ENCODE data around the gene AP1AR.

The AP1AR gene

GRCh38 chr4:112196461-112196860, 35.1 kb upstream of the AP1AR start:
- Histone ChIP-seq H3K9ac (ENCODE audit: low read depth, low read length, poor library complexity) (no peak overlapping the region), H3K4me2 (ENCODE audit: insufficient read depth, low read length, poor library complexity, severe bottlenecking) (no peak overlapping the region), H3K27ac (replicated peaks; ENCODE audit: low read length) (no peak overlapping the region), H2BK12ac (ENCODE audit: low read length) (no peak overlapping the region), H3K27me3 (ENCODE audit: control insufficient read depth in 3 of 3, insufficient read depth in 3 of 3, low read depth in 1 of 3, low read length in 3 of 3) (no peaks in the 10 kb centered on the region), H3K36me3 (replicated peaks in 1 of 2; ENCODE audit: control insufficient read depth in 2 of 2, insufficient read depth in 2 of 2, low read length in 2 of 2) (no peaks in the 10 kb centered on the region), H3K23ac (ENCODE audit: low read depth, low read length, poor library complexity) (no peak overlapping the region), H2BK15ac (ENCODE audit: low read length) (no peak overlapping the region), H3K18ac (ENCODE audit: low read length) (no peak overlapping the region), H2AK5ac (ENCODE audit: low read depth, low read length) (no peak overlapping the region), H2AFZ (ENCODE audit: low read length) (no peak overlapping the region), H3K79me1 (ENCODE audit: low read depth, low read length) (no peaks in the 10 kb centered on the region), H2BK120ac (ENCODE audit: low read depth, low read length) (no peak overlapping the region), H4K91ac (ENCODE audit: low read depth, low read length, poor library complexity) (no peak overlapping the region), H3K9me3 (replicated peaks in 1 of 2; ENCODE audit: control insufficient read depth in 2 of 2, insufficient read depth in 1 of 2, low read depth in 1 of 2, low read length in 2 of 2) (no peaks in the 10 kb centered on the region), H2BK5ac (ENCODE audit: low read length) (no peak overlapping the region), H3K4me1 (ENCODE audit: control insufficient read depth in 2 of 2, insufficient read depth in 1 of 2, low read depth in 1 of 2, low read length in 2 of 2) (no peaks in the 10 kb centered on the region), H4K8ac (ENCODE audit: low read depth, low read length) (no peak overlapping the region), H3K4me3 (ENCODE audit: low read length in 2 of 2) (no peak overlapping the region), H3K14ac (ENCODE audit: low read length) (no peak overlapping the region), H3K4ac (ENCODE audit: low read length) (no peak overlapping the region)
- no CpG with 5 or more reads among the region's 1 CpG for WGBS, 2 donors (ENCODE audit: extremely low coverage in 2 of 2, insufficient read length in 2 of 2, insufficient replicate concordance in 1 of 2)
- no peak for DNase-seq (ENCODE audit: low spot score)

GRCh38 chr4:112199041-112199440, 32.5 kb upstream of the AP1AR start:
- Histone ChIP-seq H2BK15ac (ENCODE audit: low read length) (no peak overlapping the region), H3K23ac (ENCODE audit: low read depth, low read length, poor library complexity) (no peak overlapping the region), H3K4me1 (ENCODE audit: control insufficient read depth in 2 of 2, insufficient read depth in 1 of 2, low read depth in 1 of 2, low read length in 2 of 2) (no peaks in the 10 kb centered on the region), H2BK12ac (ENCODE audit: low read length) (no peak overlapping the region), H3K14ac (ENCODE audit: low read length) (no peak overlapping the region), H3K18ac (ENCODE audit: low read length) (no peak overlapping the region), H3K4me2 (ENCODE audit: insufficient read depth, low read length, poor library complexity, severe bottlenecking) (no peak overlapping the region), H3K4me3 (ENCODE audit: low read length in 2 of 2) (no peak overlapping the region), H3K79me1 (ENCODE audit: low read depth, low read length) (no peaks in the 10 kb centered on the region), H2AK5ac (ENCODE audit: low read depth, low read length) (no peak overlapping the region), H3K9me3 (replicated peaks in 1 of 2; ENCODE audit: control insufficient read depth in 2 of 2, insufficient read depth in 1 of 2, low read depth in 1 of 2, low read length in 2 of 2) (no peaks in the 10 kb centered on the region), H3K36me3 (replicated peaks in 1 of 2; ENCODE audit: control insufficient read depth in 2 of 2, insufficient read depth in 2 of 2, low read length in 2 of 2) (no peaks in the 10 kb centered on the region), H2BK120ac (ENCODE audit: low read depth, low read length) (no peak overlapping the region), H3K4ac (ENCODE audit: low read length) (no peak overlapping the region), H3K27ac (replicated peaks; ENCODE audit: low read length) (no peak overlapping the region), H2AFZ (ENCODE audit: low read length) (no peak overlapping the region), H4K8ac (ENCODE audit: low read depth, low read length) (no peak overlapping the region), H4K91ac (ENCODE audit: low read depth, low read length, poor library complexity) (no peak overlapping the region), H2BK5ac (ENCODE audit: low read length) (no peak overlapping the region), H3K9ac (ENCODE audit: low read depth, low read length, poor library complexity) (no peak overlapping the region), H3K27me3 (ENCODE audit: control insufficient read depth in 3 of 3, insufficient read depth in 3 of 3, low read depth in 1 of 3, low read length in 3 of 3) (no peaks in the 10 kb centered on the region)
- WGBS, 2 donors (ENCODE audit: extremely low coverage in 2 of 2, insufficient read length in 2 of 2, insufficient replicate concordance in 1 of 2), result no CpG with 5 or more reads among the region's 1 CpG
- no peak for DNase-seq (ENCODE audit: low spot score)

GRCh38 chr4:112201915-112202505, 29.6 kb upstream of the AP1AR start:
- WGBS, 2 donors (ENCODE audit: extremely low coverage in 2 of 2, insufficient read length in 2 of 2, insufficient replicate concordance in 1 of 2), result no CpG with 5 or more reads among the region's 4 CpGs
- no peak for DNase-seq (ENCODE audit: low spot score)

GRCh38 chr4:112203593-112203992, 28.0 kb upstream of the AP1AR start:
- no peak overlapping the region for H4K91ac ChIP-seq (ENCODE audit: low read depth, low read length, poor library complexity)
- H3K9ac ChIP-seq (ENCODE audit: low read depth, low read length, poor library complexity), result no peak overlapping the region
- H3K4me3 ChIP-seq (ENCODE audit: low read length in 2 of 2), result no peak overlapping the region
- no peak overlapping the region for H3K23ac ChIP-seq (ENCODE audit: low read depth, low read length, poor library complexity)
- no peaks in the 10 kb centered on the region for H3K27me3 ChIP-seq (ENCODE audit: control insufficient read depth in 3 of 3, insufficient read depth in 3 of 3, low read depth in 1 of 3, low read length in 3 of 3)
- no peak overlapping the region for H3K18ac ChIP-seq (ENCODE audit: low read length)
- H2BK12ac ChIP-seq (ENCODE audit: low read length), result no peak overlapping the region
- no peak overlapping the region for H2AK5ac ChIP-seq (ENCODE audit: low read depth, low read length)
- no peak overlapping the region for H3K14ac ChIP-seq (ENCODE audit: low read length)
- H3K4me2 ChIP-seq (ENCODE audit: insufficient read depth, low read length, poor library complexity, severe bottlenecking), result no peak overlapping the region
- no peak overlapping the region for H2BK15ac ChIP-seq (ENCODE audit: low read length)
- H2AFZ ChIP-seq (ENCODE audit: low read length), result no peak overlapping the region
- no peak overlapping the region for H2BK120ac ChIP-seq (ENCODE audit: low read depth, low read length)
- no peak overlapping the region for H2BK5ac ChIP-seq (ENCODE audit: low read length)
- no CpG with 5 or more reads among the region's 1 CpG for whole genome bisulfite sequencing, 2 donors (ENCODE audit: extremely low coverage in 2 of 2, insufficient read length in 2 of 2, insufficient replicate concordance in 1 of 2)
- DNase-seq (ENCODE audit: low spot score), result no peak
- no peaks in the 10 kb centered on the region for H3K9me3 ChIP-seq (replicated peaks in 1 of 2; ENCODE audit: control insufficient read depth in 2 of 2, insufficient read depth in 1 of 2, low read depth in 1 of 2, low read length in 2 of 2)
- no peaks in the 10 kb centered on the region for H3K36me3 ChIP-seq (replicated peaks in 1 of 2; ENCODE audit: control insufficient read depth in 2 of 2, insufficient read depth in 2 of 2, low read length in 2 of 2)
- H3K4me1 ChIP-seq (ENCODE audit: control insufficient read depth in 2 of 2, insufficient read depth in 1 of 2, low read depth in 1 of 2, low read length in 2 of 2), result no peaks in the 10 kb centered on the region
- H3K27ac ChIP-seq (replicated peaks; ENCODE audit: low read length), result no peak overlapping the region
- H3K79me1 ChIP-seq (ENCODE audit: low read depth, low read length), result no peaks in the 10 kb centered on the region
- H3K4ac ChIP-seq (ENCODE audit: low read length), result no peak overlapping the region
- H4K8ac ChIP-seq (ENCODE audit: low read depth, low read length), result no peak overlapping the region

More at GRCh38 chr4:112201915-112202505, 29.6 kb upstream of the AP1AR start:
- H3K18ac ChIP-seq (ENCODE audit: low read length), result no peak overlapping the region
- no peak overlapping the region for H4K91ac ChIP-seq (ENCODE audit: low read depth, low read length, poor library complexity)
- H3K14ac ChIP-seq (ENCODE audit: low read length), result no peak overlapping the region
- H3K9ac ChIP-seq (ENCODE audit: low read depth, low read length, poor library complexity), result no peak overlapping the region
- no peak overlapping the region for H4K8ac ChIP-seq (ENCODE audit: low read depth, low read length)
- no peak overlapping the region for H2BK12ac ChIP-seq (ENCODE audit: low read length)
- no peak overlapping the region for H2BK15ac ChIP-seq (ENCODE audit: low read length)
- H3K79me1 ChIP-seq (ENCODE audit: low read depth, low read length), result no peaks in the 10 kb centered on the region
- no peak overlapping the region for H3K4ac ChIP-seq (ENCODE audit: low read length)
- H3K27me3 ChIP-seq (ENCODE audit: control insufficient read depth in 3 of 3, insufficient read depth in 3 of 3, low read depth in 1 of 3, low read length in 3 of 3), result no peaks in the 10 kb centered on the region
- H2BK5ac ChIP-seq (ENCODE audit: low read length), result no peak overlapping the region
- H2BK120ac ChIP-seq (ENCODE audit: low read depth, low read length), result no peak overlapping the region
- no peak overlapping the region for H3K23ac ChIP-seq (ENCODE audit: low read depth, low read length, poor library complexity)
- no peak overlapping the region for H2AFZ ChIP-seq (ENCODE audit: low read length)
- H3K4me1 ChIP-seq (ENCODE audit: control insufficient read depth in 2 of 2, insufficient read depth in 1 of 2, low read depth in 1 of 2, low read length in 2 of 2), result no peaks in the 10 kb centered on the region
- no peak overlapping the region for H3K4me2 ChIP-seq (ENCODE audit: insufficient read depth, low read length, poor library complexity, severe bottlenecking)
- no peak overlapping the region for H3K27ac ChIP-seq (replicated peaks; ENCODE audit: low read length)
- no peak overlapping the region for H3K4me3 ChIP-seq (ENCODE audit: low read length in 2 of 2)
- no peaks in the 10 kb centered on the region for H3K9me3 ChIP-seq (replicated peaks in 1 of 2; ENCODE audit: control insufficient read depth in 2 of 2, insufficient read depth in 1 of 2, low read depth in 1 of 2, low read length in 2 of 2)
- no peak overlapping the region for H2AK5ac ChIP-seq (ENCODE audit: low read depth, low read length)
- no peaks in the 10 kb centered on the region for H3K36me3 ChIP-seq (replicated peaks in 1 of 2; ENCODE audit: control insufficient read depth in 2 of 2, insufficient read depth in 2 of 2, low read length in 2 of 2)

Data from neuronal stem cell (in vitro differentiated cells).